H1 (cell line): Measurements from ENCODE around the gene FAM98C. TPM values are rescaled to one million over a fixed set of nuclear protein-coding genes. Genes with fewer than 3 reads are reported as not detected.

Experiments used
- ASH2L ChIP-seq: fragments of 200-600, 300-600 bp; sonication (generic); IDR thresholded peaks from one replicate; pipeline ENCODE4 v1.7.1; 2017; ENCODE audit warnings: low read length
- CBX5 ChIP-seq: fragments of 300-800, 300-1000 bp; sonication (generic); IDR thresholded peaks from 2 replicates; pipeline ENCODE4 v1.7.1; 2016; ENCODE audit warnings: antibody characterized with exemption, low read length, low read depth
- CHD7 ChIP-seq: fragments of 300-600 bp; sonication (generic); IDR thresholded peaks from 2 replicates; pipeline ENCODE4 v1.7.1; 2012; ENCODE audit warnings: low read length, moderate library complexity, mild to moderate bottlenecking, inconsistent platforms; ENCODE audit not compliant: insufficient replicate concordance
- CTBP2 ChIP-seq: IDR thresholded peaks from 2 replicates; pipeline ENCODE4 v1.7.0; 2011; ENCODE audit warnings: borderline replicate concordance, mild to moderate bottlenecking, moderate library complexity, mixed read lengths, low read length; ENCODE audit not compliant: insufficient read depth, insufficient read length
- EP300 ChIP-seq, 2 experiments: IDR thresholded peaks; 1 replicate in 1 of 2; 2 replicates in 1 of 2; pipeline ENCODE4 v1.6.1; 2011 to 2012; ENCODE audit warnings: low read depth in 2 of 2, low read length in 2 of 2, mild to moderate bottlenecking in 2 of 2, borderline replicate concordance in 1 of 2, inconsistent platforms in 1 of 2, moderate library complexity in 1 of 2
- POLR2AphosphoS5 ChIP-seq: IDR thresholded peaks from 2 replicates; pipeline ENCODE4 v1.6.1; 2011; ENCODE audit warnings: low read depth, low read length
- RBBP5 ChIP-seq: IDR thresholded peaks from 2 replicates; pipeline ENCODE4 v1.7.1; 2012; ENCODE audit warnings: low read depth, mild to moderate bottlenecking, inconsistent platforms, low read length, moderate library complexity, borderline replicate concordance
- RFX5 ChIP-seq: IDR thresholded peaks from 2 replicates; pipeline ENCODE4 v1.6.1; 2011; ENCODE audit warnings: low read depth, low read length, improper control_type of control experiment, borderline replicate concordance
- SP2 ChIP-seq: IDR thresholded peaks from 2 replicates; pipeline ENCODE4 v1.6.1; 2012; ENCODE audit warnings: mild to moderate bottlenecking, low read length, inconsistent platforms
- SP4 ChIP-seq: IDR thresholded peaks from 2 replicates; pipeline ENCODE4 v1.6.1; 2012; ENCODE audit warnings: low read length, inconsistent platforms
- SRF ChIP-seq: IDR thresholded peaks from 2 replicates; pipeline ENCODE4 v1.6.1; 2011; ENCODE audit warnings: mild to moderate bottlenecking, low read depth, low read length, moderate library complexity
- polyA plus RNA-seq, 7 experiments: library from polyadenylated mRNA; depleted of rRNA in 3 of 7; stranded (reverse) in 5 of 7; unstranded in 2 of 7; fragments of >200 nt in 5 of 7; fragments of 200-250 nt in 2 of 7; gene quantifications; 1 replicate in 5 of 7; 2 replicates in 1 of 7; 4 replicates in 1 of 7; pipeline versions ENCODE4 v1.2.1 to v1.2.3, GENCODE V29; 2011 to 2013; ENCODE audit warnings: missing spikeins in 2 of 7, mixed read lengths in 2 of 7
- total RNA-seq: library from RNA; stranded (reverse); fragmentation: NEBNext Ultra II Directional; extraction: Animal tissue kit (Norgen Biotek cat#: 25700); gene quantifications from 2 replicates; pipeline ENCODE4 v1.2.1, GENCODE V29; 2021

The FAM98C gene
- total and polyA plus RNA-seq, 2 of the 8 experiments (the other 6 are each of a cell fraction or from before 2014, with no cell fraction given), result 6.1 to 9.4 TPM

DNA sequence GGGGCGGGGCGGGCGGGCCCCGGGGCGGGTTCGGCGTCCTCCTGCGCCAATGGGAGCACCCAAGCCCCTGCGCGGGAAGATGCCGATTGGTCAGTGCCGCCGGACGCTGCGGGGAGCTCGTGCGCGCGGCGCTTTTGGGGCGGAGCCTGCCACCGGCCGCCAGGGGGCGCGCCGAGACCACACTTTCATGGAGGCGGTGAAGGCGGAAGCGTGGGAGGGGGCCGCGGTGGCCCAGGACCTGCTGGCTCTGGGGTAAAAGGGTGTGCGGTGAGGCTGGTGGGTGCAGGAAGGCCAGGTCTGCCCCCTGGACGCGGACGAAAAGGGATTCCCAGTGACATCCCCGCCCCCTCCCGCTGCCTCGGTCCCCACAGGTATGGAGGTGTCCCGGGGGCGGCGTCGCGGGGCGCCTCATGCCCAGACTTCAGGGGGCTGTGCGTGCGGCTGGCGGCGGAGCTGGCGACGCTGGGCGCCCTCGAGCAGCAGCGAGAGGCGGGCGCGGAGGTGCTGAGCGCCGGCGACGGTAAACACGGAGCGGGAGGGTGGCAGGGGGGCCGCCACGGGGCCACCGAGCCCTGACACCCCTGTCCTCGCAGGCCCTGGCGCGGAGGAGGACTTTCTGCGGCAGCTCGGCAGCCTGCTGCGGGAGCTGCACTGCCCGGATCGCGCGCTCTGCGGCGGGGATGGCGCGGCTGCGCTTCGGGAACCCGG, at the start of gene FAM98C (continued):
- TF ChIP-seq POLR2AphosphoS5 (no peak), RFX5 (no peak), CTBP2 (no peak), CBX5 (no peak), CHD7 (no peak), EP300 (IDR thresholded peaks at IDR 0.05; ENCODE audit: borderline replicate concordance in 1 of 2, low read depth in 2 of 2, low read length in 2 of 2) (no peak), ASH2L (peak; percentile 44), SRF (no peak), SP2 (peak; percentile 49; the same call in 1 of the 2 replicates), RBBP5 (0 out of 2 replicates have a peak, but pooled peaks have one; percentile 49), SP4 (peak; percentile 90)
